ENCODE results near the gene DLX3.
A peak's percentile ranks its signal among the peaks of the same experiment; 100 is the strongest.
"Not testable (repeated sequence)": the region's sequence is repeated elsewhere in the genome, so short reads cannot be mapped to it uniquely, and the experiment has no call there.

The DLX3 gene

GRCh38 chr17:49995055-49995738 is at the start of gene DLX3:
TSS of gene DLX3 (minus strand) at chr17:49995224. CDS start at chr17:49994998, 226 bp downstream.
- peak within 1 kb of the TSS; percentile 66 for H3K4me3 ChIP-seq (ENCODE audit: low read depth, low read length)
- H3K4me1 ChIP-seq (ENCODE audit: control insufficient read depth, insufficient read depth, low read length, unreplicated experiment): peaks cover 15% of the 10 kb centered on the region
- H3K36me3 ChIP-seq (ENCODE audit: insufficient read depth, low read length): no peaks in the 10 kb centered on the region
- no peak within 1 kb of the TSS for H3K27ac ChIP-seq (ENCODE audit: low read depth, low read length)
- H3K79me2 ChIP-seq (ENCODE audit: control insufficient read depth, insufficient read depth, low read length, unreplicated experiment): no peaks in the 10 kb centered on the region
- peak within 1 kb of the TSS; percentile 64 for H2AFZ ChIP-seq (ENCODE audit: low read length, unreplicated experiment)
- peaks cover 45% of the 10 kb centered on the region for H3K27me3 ChIP-seq (ENCODE audit: insufficient read depth, low read length)

- Histone ChIP-seq H3K36me3 (ENCODE audit: insufficient read depth, low read length) (no peaks in the 10 kb centered on the region), H3K27me3 (ENCODE audit: insufficient read depth, low read length) (no peaks in the 10 kb centered on the region), H3K4me3 (ENCODE audit: low read depth, low read length) (no peak overlapping the region), H3K27ac (ENCODE audit: low read depth, low read length) (no peak overlapping the region), H3K79me2 (ENCODE audit: control insufficient read depth, insufficient read depth, low read length, unreplicated experiment) (no peaks in the 10 kb centered on the region), H2AFZ (ENCODE audit: low read length, unreplicated experiment) (no peak overlapping the region), H3K4me1 (ENCODE audit: control insufficient read depth, insufficient read depth, low read length, unreplicated experiment) (peaks cover 49% of the 10 kb centered on the region)
Observed at GRCh38 chr17:50044483-50044882, 49.5 kb upstream of the DLX3 start.

- H3K4me3 ChIP-seq (ENCODE audit: low read depth, low read length): no peak overlapping the region
- H3K27ac ChIP-seq (ENCODE audit: low read depth, low read length): no peak overlapping the region
- no peaks in the 10 kb centered on the region for H3K79me2 ChIP-seq (ENCODE audit: control insufficient read depth, insufficient read depth, low read length, unreplicated experiment)
- peaks cover 39% of the 10 kb centered on the region for H3K4me1 ChIP-seq (ENCODE audit: control insufficient read depth, insufficient read depth, low read length, unreplicated experiment)
- no peaks in the 10 kb centered on the region for H3K27me3 ChIP-seq (ENCODE audit: insufficient read depth, low read length)
- no peaks in the 10 kb centered on the region for H3K36me3 ChIP-seq (ENCODE audit: insufficient read depth, low read length)
- H2AFZ ChIP-seq (ENCODE audit: low read length, unreplicated experiment): no peak overlapping the region
Observed at GRCh38 chr17:50043290-50044148, 48.5 kb upstream of the DLX3 start.

DNA sequence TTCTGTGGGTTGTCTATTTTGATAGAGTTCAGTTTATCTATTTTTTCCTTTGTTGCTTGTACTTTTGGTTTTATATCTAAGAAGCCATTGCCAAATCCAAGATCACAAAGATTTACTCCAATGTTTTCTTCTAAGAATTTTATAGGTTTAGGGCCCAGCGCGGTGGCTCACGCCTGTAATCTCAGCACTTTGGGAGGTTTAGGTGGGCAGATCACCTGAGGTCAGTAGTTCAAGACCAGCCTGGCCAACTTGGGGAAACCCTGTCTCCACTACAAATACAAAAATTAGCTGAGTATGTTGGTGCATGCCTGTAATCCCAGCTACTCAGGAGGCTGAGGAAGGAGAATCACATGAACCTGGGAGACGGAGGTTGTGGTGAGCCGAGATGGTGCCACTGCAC is 47.2 kb upstream of the DLX3 start:
- no peak overlapping the region for H2AFZ ChIP-seq (ENCODE audit: low read length, unreplicated experiment)
- H3K27me3 ChIP-seq (ENCODE audit: insufficient read depth, low read length): no peaks in the 10 kb centered on the region
- H3K4me1 ChIP-seq (ENCODE audit: control insufficient read depth, insufficient read depth, low read length, unreplicated experiment): peaks cover 38% of the 10 kb centered on the region
- H3K4me3 ChIP-seq (ENCODE audit: low read depth, low read length): no peak overlapping the region
- H3K79me2 ChIP-seq (ENCODE audit: control insufficient read depth, insufficient read depth, low read length, unreplicated experiment): no peaks in the 10 kb centered on the region
- no peaks in the 10 kb centered on the region for H3K36me3 ChIP-seq (ENCODE audit: insufficient read depth, low read length)
- no peak overlapping the region for H3K27ac ChIP-seq (ENCODE audit: low read depth, low read length)

DNA sequence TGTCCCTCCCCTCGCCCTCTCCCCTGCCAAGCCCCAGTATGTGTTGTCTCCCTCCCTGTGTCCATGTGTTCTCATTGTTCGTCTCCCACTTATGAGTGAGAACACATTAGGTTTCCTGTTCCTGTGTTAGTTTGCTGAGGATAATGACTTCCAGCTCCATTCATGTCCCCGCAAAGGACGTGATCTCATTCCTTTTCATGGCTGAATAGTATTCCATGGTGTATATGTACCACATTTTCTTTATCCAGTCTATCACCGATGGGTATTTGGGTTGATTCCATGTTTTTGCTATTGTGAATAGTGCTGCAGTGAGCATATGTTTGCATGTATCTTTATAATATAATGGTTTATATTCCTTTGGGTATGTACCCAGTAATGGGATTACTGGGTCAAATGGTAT is 45.5 kb upstream of the DLX3 start:
- H3K4me1 ChIP-seq (ENCODE audit: control insufficient read depth, insufficient read depth, low read length, unreplicated experiment): peaks cover 38% of the 10 kb centered on the region
- not testable (repeated sequence) for H3K27ac ChIP-seq (ENCODE audit: low read depth, low read length); H3K27me3 ChIP-seq (ENCODE audit: insufficient read depth, low read length); H3K4me3 ChIP-seq (ENCODE audit: low read depth, low read length); H3K79me2 ChIP-seq (ENCODE audit: control insufficient read depth, insufficient read depth, low read length, unreplicated experiment); H2AFZ ChIP-seq (ENCODE audit: low read length, unreplicated experiment); H3K36me3 ChIP-seq (ENCODE audit: insufficient read depth, low read length)

- Histone ChIP-seq H3K36me3 (ENCODE audit: insufficient read depth, low read length) (no peaks in the 10 kb centered on the region), H3K27me3 (ENCODE audit: insufficient read depth, low read length) (no peaks in the 10 kb centered on the region), H3K4me3 (ENCODE audit: low read depth, low read length) (no peak overlapping the region), H3K79me2 (ENCODE audit: control insufficient read depth, insufficient read depth, low read length, unreplicated experiment) (no peaks in the 10 kb centered on the region), H3K27ac (ENCODE audit: low read depth, low read length) (no peak overlapping the region), H3K4me1 (ENCODE audit: control insufficient read depth, insufficient read depth, low read length, unreplicated experiment) (peaks cover 43% of the 10 kb centered on the region), H2AFZ (ENCODE audit: low read length, unreplicated experiment) (no peak overlapping the region)
Observed at GRCh38 chr17:50039058-50039457, 44.0 kb upstream of the DLX3 start.

DNA sequence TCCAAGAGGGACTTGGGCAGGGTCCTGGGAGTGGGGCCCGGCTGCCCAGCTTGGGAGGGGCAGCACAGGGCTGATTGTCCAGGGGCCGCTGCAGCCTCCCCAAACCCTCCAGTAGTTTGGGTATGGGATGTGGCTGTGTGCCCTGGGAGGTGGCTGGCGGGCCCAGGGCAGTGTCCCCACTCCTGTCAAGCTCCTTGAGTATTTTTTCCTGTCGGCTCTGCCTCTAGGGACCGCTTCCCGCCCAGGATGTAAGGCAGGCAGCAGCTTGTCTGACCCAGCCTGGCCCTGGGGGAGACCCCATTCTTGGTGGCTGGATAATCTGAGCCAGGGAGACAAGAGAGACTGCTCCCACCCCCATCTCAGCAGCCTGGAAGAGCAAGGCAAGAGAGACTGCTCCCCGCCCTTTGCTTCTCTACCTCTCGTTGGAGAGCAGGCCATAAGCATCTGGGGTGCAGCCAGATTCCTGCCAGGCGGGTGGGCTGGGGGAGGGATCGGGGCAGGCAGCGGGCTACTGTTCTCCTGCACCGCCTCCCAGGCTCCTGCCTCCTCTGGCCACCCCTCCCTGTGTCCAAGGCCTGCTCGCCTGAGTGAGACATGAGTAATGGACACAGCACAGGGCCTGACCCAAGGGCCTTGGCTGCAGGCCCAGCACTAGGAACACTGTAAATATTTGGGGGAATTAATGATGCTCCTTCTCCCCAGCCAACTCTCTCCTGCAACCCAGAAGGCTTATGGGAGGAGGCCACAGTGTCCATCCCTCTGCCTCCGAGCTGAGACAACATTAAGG is 42.5 kb upstream of the DLX3 start:
- no peaks in the 10 kb centered on the region for H3K79me2 ChIP-seq (ENCODE audit: control insufficient read depth, insufficient read depth, low read length, unreplicated experiment)
- peaks cover 30% of the 10 kb centered on the region for H3K4me1 ChIP-seq (ENCODE audit: control insufficient read depth, insufficient read depth, low read length, unreplicated experiment)
- no peaks in the 10 kb centered on the region for H3K36me3 ChIP-seq (ENCODE audit: insufficient read depth, low read length)
- no peaks in the 10 kb centered on the region for H3K27me3 ChIP-seq (ENCODE audit: insufficient read depth, low read length)
- 0 out of 2 replicates have a peak overlapping the region, but pooled peaks have one; percentile 21 for H3K27ac ChIP-seq (ENCODE audit: low read depth, low read length)
- peak overlapping the region; percentile 23 for H2AFZ ChIP-seq (ENCODE audit: low read length, unreplicated experiment)
- no peak overlapping the region; the same call in 1 of the 2 replicates for H3K4me3 ChIP-seq (ENCODE audit: low read depth, low read length)

- Histone ChIP-seq H3K4me3 (ENCODE audit: low read depth, low read length) (no peak overlapping the region), H3K79me2 (ENCODE audit: control insufficient read depth, insufficient read depth, low read length, unreplicated experiment) (no peaks in the 10 kb centered on the region), H3K4me1 (ENCODE audit: control insufficient read depth, insufficient read depth, low read length, unreplicated experiment) (peaks cover 30% of the 10 kb centered on the region), H3K27me3 (ENCODE audit: insufficient read depth, low read length) (no peaks in the 10 kb centered on the region), H3K36me3 (ENCODE audit: insufficient read depth, low read length) (no peaks in the 10 kb centered on the region), H2AFZ (ENCODE audit: low read length, unreplicated experiment) (no peak overlapping the region), H3K27ac (ENCODE audit: low read depth, low read length) (no peak overlapping the region)
Observed at GRCh38 chr17:50036455-50037261, 41.6 kb upstream of the DLX3 start.

GRCh38 chr17:50035945-50036344 is 40.9 kb upstream of the DLX3 start:
- Histone ChIP-seq H3K27ac (ENCODE audit: low read depth, low read length) (no peak overlapping the region), H3K27me3 (ENCODE audit: insufficient read depth, low read length) (no peaks in the 10 kb centered on the region), H3K4me3 (ENCODE audit: low read depth, low read length) (no peak overlapping the region), H2AFZ (ENCODE audit: low read length, unreplicated experiment) (no peak overlapping the region), H3K79me2 (ENCODE audit: control insufficient read depth, insufficient read depth, low read length, unreplicated experiment) (no peaks in the 10 kb centered on the region), H3K4me1 (ENCODE audit: control insufficient read depth, insufficient read depth, low read length, unreplicated experiment) (peaks cover 30% of the 10 kb centered on the region), H3K36me3 (ENCODE audit: insufficient read depth, low read length) (no peaks in the 10 kb centered on the region)

DNA sequence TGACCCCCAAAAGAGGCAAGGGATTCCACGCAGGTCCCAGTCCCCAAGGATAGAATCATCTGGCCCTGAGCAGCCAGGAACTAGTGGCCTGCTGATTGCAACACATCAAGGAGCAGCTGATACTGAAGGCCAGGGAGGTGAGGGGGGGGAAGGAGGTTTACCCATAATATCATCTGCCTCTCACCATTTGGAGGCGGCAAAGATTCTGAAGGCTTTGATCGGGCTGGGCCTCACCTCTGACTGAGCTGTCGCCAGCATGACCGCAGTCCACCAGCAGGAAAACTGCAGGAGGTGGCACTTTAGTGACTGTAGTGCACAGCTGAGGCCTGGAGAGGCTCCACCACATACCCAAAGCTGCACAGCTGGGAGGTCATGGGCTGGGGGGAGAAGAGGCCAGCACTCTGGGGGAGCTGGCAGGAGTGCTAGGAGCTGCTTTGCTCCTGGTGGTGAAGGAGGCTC is 40.4 kb upstream of the DLX3 start:
- H3K36me3 ChIP-seq (ENCODE audit: insufficient read depth, low read length): no peaks in the 10 kb centered on the region
- no peak overlapping the region for H2AFZ ChIP-seq (ENCODE audit: low read length, unreplicated experiment)
- no peak overlapping the region for H3K4me3 ChIP-seq (ENCODE audit: low read depth, low read length)
- no peaks in the 10 kb centered on the region for H3K27me3 ChIP-seq (ENCODE audit: insufficient read depth, low read length)
- H3K27ac ChIP-seq (ENCODE audit: low read depth, low read length): no peak overlapping the region
- no peaks in the 10 kb centered on the region for H3K79me2 ChIP-seq (ENCODE audit: control insufficient read depth, insufficient read depth, low read length, unreplicated experiment)
- H3K4me1 ChIP-seq (ENCODE audit: control insufficient read depth, insufficient read depth, low read length, unreplicated experiment): peaks cover 30% of the 10 kb centered on the region

Data from ACC112 (cell line).